HG03457 (cell line): ENCODE measurements around the gene GLP2R.

Experiments used
- ATAC-seq: cut with Tn5 transposase; IDR thresholded peaks from one replicate; pipeline ENCODE4 v1.9.1; 2021; ENCODE audit warnings: moderate number of reproducible peaks; ENCODE audit not compliant: unreplicated experiment

The GLP2R gene

GRCh38 chr17:9845306-9845705 is 19.6 kb downstream of the GLP2R start:
- no peak for ATAC-seq

GRCh38 chr17:9850151-9850550 is 24.4 kb downstream of the GLP2R start:
- no peak for ATAC-seq

GRCh38 chr17:9854255-9854654 is 28.5 kb downstream of the GLP2R start:
- ATAC-seq = no peak

- ATAC-seq = no peak
These were observed 29.3 kb downstream of the GLP2R start for GRCh38 chr17:9855036-9855435.

GRCh38 chr17:9859781-9860180 is 34.1 kb downstream of the GLP2R start:
- ATAC-seq = no peak

- ATAC-seq = no peak
These were observed 35.1 kb downstream of the GLP2R start for GRCh38 chr17:9860851-9861250.

- ATAC-seq = no peak
These were observed 36.5 kb downstream of the GLP2R start for GRCh38 chr17:9862220-9862619.

- ATAC-seq = no peak
These were observed 37.2 kb downstream of the GLP2R start for GRCh38 chr17:9862949-9863348.

GRCh38 chr17:9865586-9865985 is 39.9 kb downstream of the GLP2R start:
- ATAC-seq = no peak

- ATAC-seq = no peak
These were observed 42.8 kb downstream of the GLP2R start for GRCh38 chr17:9868552-9868951.

- no peak for ATAC-seq
These were observed 47.1 kb downstream of the GLP2R start for GRCh38 chr17:9872852-9873251.

GRCh38 chr17:9874722-9875121 is 49.0 kb downstream of the GLP2R start:
- no peak for ATAC-seq

GRCh38 chr17:9875441-9875840 is 49.7 kb downstream of the GLP2R start:
- ATAC-seq = no peak

- no peak for ATAC-seq
These were observed 52.6 kb downstream of the GLP2R start for GRCh38 chr17:9878356-9878755.

GRCh38 chr17:9878786-9879525 is 53.2 kb downstream of the GLP2R start:
- no peak for ATAC-seq

GRCh38 chr17:9880582-9880999 is 54.9 kb downstream of the GLP2R start:
- ATAC-seq = no peak

- no peak for ATAC-seq
These were observed 57.7 kb downstream of the GLP2R start for GRCh38 chr17:9883451-9883850.

GRCh38 chr17:9886141-9886930 is 60.6 kb downstream of the GLP2R start:
- ATAC-seq = no peak

- no peak for ATAC-seq
These were observed 61.8 kb downstream of the GLP2R start for GRCh38 chr17:9887508-9887907.

- no peak for ATAC-seq
These were observed 64.4 kb downstream of the GLP2R start for GRCh38 chr17:9890124-9890523.

GRCh38 chr17:9893411-9894012 is 67.8 kb downstream of the GLP2R start:
- ATAC-seq = no peak

- ATAC-seq = no peak
These were observed 68.5 kb downstream of the GLP2R start for GRCh38 chr17:9894231-9894630.
